Kasumi-1 (cell line): ENCODE data around the gene MYH9.

Experiments used
- DNase-seq, 2 experiments: peaks; one replicate each; lab custom pipeline; 2025; lab: John Stamatoyannopoulos, UW

Gene MYH9

GRCh38 chr22:36245805-36246356 is 141.9 kb downstream of the MYH9 start:
- DNase-seq: no peak

- DNase-seq: no peak
These were observed 143.0 kb downstream of the MYH9 start for GRCh38 chr22:36244522-36245391.

- DNase-seq: no peak
These were observed 143.8 kb downstream of the MYH9 start for GRCh38 chr22:36243986-36244385.

- DNase-seq: peak; percentile 92 to 97
These were observed 148.2 kb downstream of the MYH9 start, which contains the start of gene APOL2 for GRCh38 chr22:36239401-36240171. Gene APOL2 (minus strand): TSS chr22:36239527. CDS start chr22:36233162, 6,365 bp downstream.

GRCh38 chr22:36239150-36239400 is 148.7 kb downstream of the MYH9 start:
- no peak for DNase-seq

- DNase-seq: no peak
These were observed 149.2 kb downstream of the MYH9 start for GRCh38 chr22:36238373-36239149.

GRCh38 chr22:36237462-36238372 is 150.1 kb downstream of the MYH9 start:
- no peak for DNase-seq

- no peak for DNase-seq
These were observed 151.1 kb downstream of the MYH9 start for GRCh38 chr22:36236388-36237319.

- DNase-seq: no peak
These were observed 152.2 kb downstream of the MYH9 start for GRCh38 chr22:36235585-36235984.

GRCh38 chr22:36234919-36235318 is 152.8 kb downstream of the MYH9 start:
- DNase-seq: no peak

GRCh38 chr22:36234213-36234612 is 153.6 kb downstream of the MYH9 start:
- DNase-seq: no peak

GRCh38 chr22:36233796-36234195 is 154.0 kb downstream of the MYH9 start:
- no peak for DNase-seq

- no peak for DNase-seq
These were observed 154.9 kb downstream of the MYH9 start for GRCh38 chr22:36232715-36233401.
